Osteoblast (primary cell): ENCODE data around the gene MRGPRF. TPM values are rescaled to one million over a fixed set of nuclear protein-coding genes. Genes with fewer than 3 reads are reported as not detected.
A peak's percentile ranks its signal among the peaks of the same experiment; 100 is the strongest.

Experiments
- DNase-seq: peaks from one replicate; pipeline ENCODE4 v3.0.0; 2011; ENCODE audit warnings: low spot score, mixed read lengths; ENCODE audit not compliant: insufficient read length; ENCODE audit errors: missing footprints
- H2AFZ ChIP-seq: 2 replicates; pipeline ENCODE4 v1.6.0; 2011; ENCODE audit warnings: mild to moderate bottlenecking, low read length
- H3K27ac ChIP-seq: 2 replicates; pipeline ENCODE4 v1.5.1; 2011; ENCODE audit warnings: mild to moderate bottlenecking, low read depth, low read length, moderate library complexity
- H3K27me3 ChIP-seq: 2 replicates; pipeline ENCODE4 v1.6.0; 2012; ENCODE audit warnings: mild to moderate bottlenecking, control low read depth, inconsistent platforms, low read length, moderate library complexity; ENCODE audit not compliant: insufficient read depth
- H3K36me3 ChIP-seq: 2 replicates; pipeline ENCODE4 v1.5.1; 2011; ENCODE audit warnings: mild to moderate bottlenecking, low read length, control low read depth, moderate library complexity; ENCODE audit not compliant: insufficient read depth
- H3K4me1 ChIP-seq: 2 replicates; pipeline ENCODE4 v1.5.1; 2011; ENCODE audit warnings: mild to moderate bottlenecking, low read length, control low read depth, moderate library complexity; ENCODE audit not compliant: insufficient read depth
- H3K4me2 ChIP-seq: 2 replicates; pipeline ENCODE4 v1.6.0; 2011; ENCODE audit warnings: mild to moderate bottlenecking, low read length; ENCODE audit not compliant: insufficient read depth
- H3K4me3 ChIP-seq: fragments of 200-600 bp; sonication (generic); 3 replicates; pipeline ENCODE4 v1.5.1; 2012; ENCODE audit warnings: mild to moderate bottlenecking, low read length, inconsistent platforms; ENCODE audit not compliant: insufficient read depth
- H3K79me2 ChIP-seq: 2 replicates; pipeline ENCODE4 v1.6.0; 2012; ENCODE audit warnings: mild to moderate bottlenecking, low read length, control low read depth, inconsistent platforms; ENCODE audit not compliant: insufficient read depth
- H3K9me3 ChIP-seq: 2 replicates; pipeline ENCODE4 v1.5.1; 2011; ENCODE audit warnings: low read depth, low read length, control low read depth
- H4K20me1 ChIP-seq: 2 replicates; pipeline ENCODE4 v1.6.0; 2012; ENCODE audit warnings: mild to moderate bottlenecking, low read length, control low read depth; ENCODE audit not compliant: insufficient read depth
- CTCF ChIP-seq: IDR thresholded peaks from 2 replicates; pipeline ENCODE4 v1.5.1; 2011; ENCODE audit warnings: mild to moderate bottlenecking, low read depth, low read length, moderate library complexity; ENCODE audit errors: extremely low read depth
- total RNA-seq: library from RNA; depleted of rRNA; stranded (reverse); fragments of >200 nt; gene quantifications from 2 replicates; pipeline ENCODE4 v1.2.3, GENCODE V29; 2012

MRGPRF gene
- total RNA-seq, 1 donor = 39.4 TPM

- H3K4me3 ChIP-seq = no peak overlapping the region
- H3K9me3 ChIP-seq = no peaks in the 10 kb centered on the region
- H3K27ac ChIP-seq = no peak overlapping the region
- no peak overlapping the region for H2AFZ ChIP-seq
- H3K27me3 ChIP-seq = no peaks in the 10 kb centered on the region
- peaks cover 29% of the 10 kb centered on the region for H4K20me1 ChIP-seq
- no peak overlapping the region for H3K4me2 ChIP-seq
- DNase-seq = peak; percentile 84
- peaks cover 3% of the 10 kb centered on the region for H3K36me3 ChIP-seq
- H3K4me1 ChIP-seq = no peaks in the 10 kb centered on the region
- TF ChIP-seq CTCF = no peak
- peaks cover 5% of the 10 kb centered on the region for H3K79me2 ChIP-seq
Observed at GRCh38 chr11:69060806-69061712, 48.0 kb upstream of the MRGPRF start.

- Histone ChIP-seq H4K20me1 (peaks cover 23% of the 10 kb centered on the region), H2AFZ (no peak overlapping the region), H3K4me2 (no peak overlapping the region), H3K27ac (no peak overlapping the region), H3K27me3 (no peaks in the 10 kb centered on the region), H3K4me3 (no peak overlapping the region), H3K9me3 (no peaks in the 10 kb centered on the region), H3K36me3 (peaks cover 4% of the 10 kb centered on the region), H3K79me2 (peaks cover 11% of the 10 kb centered on the region), H3K4me1 (no peaks in the 10 kb centered on the region)
- TF ChIP-seq CTCF = no peak
- DNase-seq = peak; percentile 47
Observed at GRCh38 chr11:69059985-69060384, 46.9 kb upstream of the MRGPRF start.

- H3K27ac ChIP-seq = no peak overlapping the region
- H3K27me3 ChIP-seq = no peaks in the 10 kb centered on the region
- H3K4me2 ChIP-seq = no peak overlapping the region
- H3K4me1 ChIP-seq = no peaks in the 10 kb centered on the region
- no peaks in the 10 kb centered on the region for H3K9me3 ChIP-seq
- DNase-seq = peak; percentile 71
- no peak overlapping the region for H3K4me3 ChIP-seq
- peaks cover 8% of the 10 kb centered on the region for H3K36me3 ChIP-seq
- peaks cover 15% of the 10 kb centered on the region for H3K79me2 ChIP-seq
- no peak overlapping the region for H2AFZ ChIP-seq
- TF ChIP-seq CTCF = no peak
- peaks cover 21% of the 10 kb centered on the region for H4K20me1 ChIP-seq
Observed at GRCh38 chr11:69059429-69059828, 46.4 kb upstream of the MRGPRF start.

GRCh38 chr11:69058511-69059270, 45.6 kb upstream of the MRGPRF start:
- no peak for TF ChIP-seq CTCF
- H3K27ac ChIP-seq = no peak overlapping the region
- H4K20me1 ChIP-seq = peaks cover 28% of the 10 kb centered on the region
- H3K4me2 ChIP-seq = no peak overlapping the region
- peak; percentile 78 for DNase-seq
- H3K4me3 ChIP-seq = no peak overlapping the region
- no peaks in the 10 kb centered on the region for H3K4me1 ChIP-seq
- H3K79me2 ChIP-seq = peaks cover 23% of the 10 kb centered on the region
- no peak overlapping the region for H2AFZ ChIP-seq
- peaks cover 8% of the 10 kb centered on the region for H3K36me3 ChIP-seq
- H3K9me3 ChIP-seq = no peaks in the 10 kb centered on the region
- no peaks in the 10 kb centered on the region for H3K27me3 ChIP-seq
